Renal cortical epithelial cell (primary cell): Measurements from ENCODE around the gene RBFOX2. TPM values are rescaled to one million over a fixed set of nuclear protein-coding genes. Genes with fewer than 3 reads are reported as not detected.
"Not testable (repeated sequence)": the region's sequence is repeated elsewhere in the genome, so short reads cannot be mapped to it uniquely, and the experiment has no call there.

Experiments used
- DNase-seq: peaks from one replicate; pipeline ENCODE4 v3.0.0-alpha.2; 2011; ENCODE audit warnings: low read depth
- total RNA-seq: library from RNA; depleted of rRNA; stranded (reverse); fragments of >200 nt; gene quantifications from 2 replicates; pipeline ENCODE4 v1.2.3, GENCODE V29; 2014

Gene RBFOX2
- total RNA-seq, 1 donor from 2014 or later = 125 TPM

DNA sequence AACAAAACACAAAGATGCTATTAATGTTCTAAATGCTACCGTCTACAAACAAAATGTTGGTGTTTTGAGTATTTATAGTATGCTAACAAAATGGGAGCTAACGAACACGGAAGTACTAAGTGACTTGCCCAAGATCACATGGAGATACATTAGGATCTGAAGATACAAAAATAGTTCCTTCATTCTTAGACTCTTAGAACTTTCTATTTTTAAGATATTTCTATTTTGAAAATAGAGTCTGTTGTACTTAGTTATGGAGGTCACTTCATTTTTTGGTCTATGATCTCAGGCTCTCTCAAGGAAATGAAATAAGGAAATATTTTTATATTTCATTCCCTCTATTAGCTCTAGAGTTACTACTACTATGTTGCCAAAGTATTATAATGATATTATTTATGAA, 246.7 kb downstream of the RBFOX2 start:
- DNase-seq = no peak

DNA sequence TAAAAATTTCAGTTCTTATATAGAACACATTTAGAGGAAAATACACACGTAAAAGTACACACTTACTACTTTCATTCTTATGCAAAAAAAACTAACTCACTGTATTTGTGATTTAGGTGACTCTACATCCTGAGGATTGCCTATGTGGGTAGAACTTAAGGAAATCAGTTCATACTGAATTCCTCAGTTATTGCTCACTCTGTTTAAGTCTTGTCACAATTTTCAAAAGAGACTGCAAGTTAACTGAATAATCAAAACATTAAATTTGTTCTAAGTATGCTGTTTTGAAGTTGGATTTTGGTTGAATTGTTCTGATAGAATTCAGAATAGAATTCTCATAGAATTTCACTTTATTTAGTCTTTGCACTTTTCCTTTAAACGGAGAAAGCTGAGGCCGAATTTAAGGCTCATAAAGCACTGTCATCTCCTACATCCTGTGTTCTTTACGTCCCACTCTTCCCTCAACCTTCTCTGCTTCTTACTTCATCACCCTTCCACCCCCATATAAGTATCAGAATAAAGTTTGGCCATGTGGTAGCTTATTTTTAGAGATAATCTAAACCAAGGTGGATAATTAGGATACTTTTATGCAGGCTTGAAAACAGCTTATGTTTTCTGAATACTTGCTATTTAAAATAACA, 251.2 kb downstream of the RBFOX2 start:
- DNase-seq = peak; percentile 82

DNA sequence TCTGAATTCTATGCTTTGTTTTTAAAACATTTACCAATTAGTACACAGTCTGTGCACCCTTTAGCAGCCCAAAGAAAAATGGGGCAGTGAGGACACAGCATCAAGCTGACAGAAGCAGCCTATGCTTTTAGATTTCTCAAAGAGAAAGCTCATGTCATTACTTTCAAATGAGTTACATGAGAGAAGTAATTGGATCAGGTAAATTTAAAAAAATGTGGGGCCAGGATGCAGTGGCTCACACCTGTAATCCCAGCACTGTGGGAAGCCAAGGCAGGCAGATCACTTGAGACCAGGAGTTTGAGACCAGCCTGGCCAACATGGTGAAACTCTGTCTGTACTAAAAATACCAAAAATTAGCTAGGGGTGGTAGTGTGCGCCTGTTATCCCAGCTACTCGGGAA, 253.3 kb downstream of the RBFOX2 start:
- DNase-seq = no peak

DNA sequence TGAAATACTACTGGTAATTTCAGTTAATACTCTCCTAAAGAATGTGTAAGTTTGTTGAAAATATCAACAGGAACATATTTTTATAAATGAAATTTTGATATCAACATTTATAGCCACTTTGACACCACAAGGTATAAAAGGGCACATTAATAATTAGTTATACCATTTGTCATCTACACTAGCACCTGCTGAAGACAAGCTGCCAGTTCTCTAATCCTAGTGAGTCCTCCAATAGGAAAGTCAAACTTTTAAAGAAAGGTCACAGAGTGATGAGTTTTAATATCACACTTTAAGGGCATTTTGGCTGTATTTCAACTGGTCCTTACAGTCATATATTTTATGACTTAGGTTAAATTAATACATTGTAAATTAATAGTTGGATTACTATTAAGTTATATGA, 258.6 kb downstream of the RBFOX2 start:
- DNase-seq = no peak

DNA sequence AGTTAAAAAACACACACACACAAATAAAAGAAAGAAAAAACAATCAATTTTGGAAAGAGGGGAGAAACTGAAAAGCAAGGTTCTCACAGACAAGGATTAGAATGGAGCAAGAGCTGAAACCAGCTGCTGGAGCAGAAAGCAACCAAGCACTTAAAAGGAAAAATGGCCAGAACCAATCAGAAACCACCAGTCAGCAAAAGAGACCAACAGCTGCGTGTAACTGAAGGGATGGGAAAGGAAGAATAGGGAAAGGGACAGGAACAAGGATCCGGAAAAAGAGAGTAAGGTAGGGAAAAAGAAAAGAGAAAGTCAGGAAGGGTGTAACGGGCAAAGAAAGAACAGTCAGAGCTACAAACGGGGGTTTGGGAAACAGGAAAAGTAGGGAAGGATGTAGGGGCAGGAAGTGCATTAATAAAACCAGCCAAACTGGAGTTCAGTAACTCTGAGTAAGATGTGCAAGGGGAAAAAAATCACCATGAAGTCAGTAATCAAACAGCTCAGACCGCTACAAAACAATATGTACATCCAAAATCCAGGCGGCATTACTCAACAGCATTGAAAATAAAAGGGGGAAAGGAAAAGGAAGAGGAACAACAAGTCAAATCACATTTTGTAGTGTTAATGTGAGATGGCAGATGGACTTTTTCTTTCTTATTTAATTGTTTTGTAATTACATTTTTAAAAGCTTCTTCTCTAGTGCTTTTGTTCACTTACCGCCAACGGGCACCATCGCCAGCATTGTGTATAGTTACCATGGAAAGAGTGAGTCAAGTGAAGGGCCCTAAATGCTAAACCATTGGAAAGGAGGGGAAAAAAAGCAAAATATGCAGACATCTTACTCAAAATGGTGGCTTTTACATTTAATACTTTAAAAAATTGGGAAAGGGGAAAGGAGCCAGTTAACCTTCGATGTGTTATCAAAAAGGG, 261.7 kb downstream of the RBFOX2 start:
- DNase-seq = no peak

DNA sequence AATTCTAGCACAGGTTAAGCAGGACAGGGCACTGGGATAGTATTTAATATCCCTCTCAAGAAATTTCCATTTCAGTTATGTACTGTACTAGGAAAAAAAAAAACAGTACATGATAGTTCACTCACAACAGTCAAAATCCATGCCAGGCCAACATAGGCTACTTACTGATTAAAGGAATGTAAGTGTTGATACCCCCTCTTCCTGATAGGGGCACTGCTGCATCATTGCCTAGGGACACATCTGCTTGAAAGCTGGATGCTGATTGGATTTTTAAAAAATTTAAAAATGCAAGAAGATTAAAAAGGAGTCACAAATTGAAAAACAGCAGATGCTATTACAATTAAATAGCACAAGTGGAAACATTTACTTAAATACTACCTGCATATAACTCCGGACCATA, 267.6 kb downstream of the RBFOX2 start:
- no peak for DNase-seq

DNA sequence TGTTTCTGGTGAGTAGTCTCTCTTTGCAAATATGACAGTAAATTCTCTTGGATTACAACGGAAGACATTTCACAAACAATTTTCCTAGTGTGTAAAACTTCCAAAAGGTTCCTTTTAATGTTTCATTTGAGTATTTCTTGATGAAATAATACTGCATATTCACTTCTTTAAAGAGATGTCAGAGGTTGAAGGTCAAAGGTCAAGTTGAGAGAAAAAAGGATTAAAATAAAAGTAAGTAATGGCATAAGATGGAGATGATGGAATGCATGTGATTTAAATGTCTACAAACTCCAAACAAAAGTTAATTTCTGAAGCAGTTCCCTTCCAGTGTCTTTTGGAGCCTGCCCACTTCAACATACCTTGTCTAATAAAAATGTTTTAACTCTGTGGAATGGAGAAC, 270.2 kb downstream of the RBFOX2 start:
- no peak for DNase-seq

DNA sequence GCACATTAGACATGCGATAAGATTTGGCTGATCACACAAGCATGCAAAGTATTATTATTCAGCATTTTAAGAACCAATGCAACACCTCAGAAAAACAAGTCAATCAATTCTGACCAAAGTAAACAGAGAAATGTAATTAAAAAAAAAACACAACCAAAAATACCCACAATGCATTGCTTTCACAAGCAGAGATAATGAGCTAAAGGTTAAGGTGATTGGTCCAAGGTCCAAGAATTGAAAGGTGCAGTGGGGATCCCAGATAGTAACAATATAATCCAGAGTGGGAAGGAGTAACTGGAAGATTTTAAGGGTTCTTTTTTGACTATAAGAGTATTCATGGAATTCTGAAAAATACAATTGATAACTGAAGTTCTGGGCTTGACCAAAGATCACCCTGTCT, 271.9 kb downstream of the RBFOX2 start:
- no peak for DNase-seq

DNA sequence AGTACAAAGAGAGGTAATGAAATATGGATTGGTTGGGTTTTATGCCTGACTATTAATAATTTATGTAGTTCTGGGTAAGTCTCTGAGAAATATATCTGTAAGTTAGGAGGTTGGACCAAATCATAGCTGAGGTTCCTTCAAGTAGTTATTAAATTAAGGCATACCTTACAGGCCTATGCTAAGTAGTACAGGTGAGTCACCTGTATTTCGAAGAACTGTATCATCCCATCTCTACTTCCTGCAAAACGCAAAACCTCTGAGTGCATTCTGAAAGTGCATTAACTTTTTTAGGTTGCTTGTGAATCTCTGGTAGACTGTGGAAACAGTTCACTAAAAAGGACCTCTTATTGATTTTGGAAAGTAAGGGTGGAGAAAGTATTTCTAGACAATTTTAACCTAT, 273.9 kb downstream of the RBFOX2 start:
- DNase-seq = no peak

DNA sequence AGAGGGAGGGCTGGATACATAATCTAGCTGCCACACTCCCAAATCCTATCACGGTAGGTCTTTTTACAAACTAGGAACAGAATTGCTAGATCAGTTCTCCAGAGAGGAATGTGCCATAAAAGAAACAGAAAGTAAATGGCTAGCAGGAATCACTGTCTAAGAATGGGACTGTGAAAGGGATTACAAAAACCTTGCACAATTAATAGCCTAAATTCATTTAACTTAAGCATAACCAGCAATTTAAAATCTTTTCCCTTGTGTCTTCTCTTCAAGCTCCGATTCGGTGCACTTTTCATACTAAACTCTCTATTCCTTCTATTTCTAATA, 275.8 kb downstream of the RBFOX2 start:
- no peak for DNase-seq

DNA sequence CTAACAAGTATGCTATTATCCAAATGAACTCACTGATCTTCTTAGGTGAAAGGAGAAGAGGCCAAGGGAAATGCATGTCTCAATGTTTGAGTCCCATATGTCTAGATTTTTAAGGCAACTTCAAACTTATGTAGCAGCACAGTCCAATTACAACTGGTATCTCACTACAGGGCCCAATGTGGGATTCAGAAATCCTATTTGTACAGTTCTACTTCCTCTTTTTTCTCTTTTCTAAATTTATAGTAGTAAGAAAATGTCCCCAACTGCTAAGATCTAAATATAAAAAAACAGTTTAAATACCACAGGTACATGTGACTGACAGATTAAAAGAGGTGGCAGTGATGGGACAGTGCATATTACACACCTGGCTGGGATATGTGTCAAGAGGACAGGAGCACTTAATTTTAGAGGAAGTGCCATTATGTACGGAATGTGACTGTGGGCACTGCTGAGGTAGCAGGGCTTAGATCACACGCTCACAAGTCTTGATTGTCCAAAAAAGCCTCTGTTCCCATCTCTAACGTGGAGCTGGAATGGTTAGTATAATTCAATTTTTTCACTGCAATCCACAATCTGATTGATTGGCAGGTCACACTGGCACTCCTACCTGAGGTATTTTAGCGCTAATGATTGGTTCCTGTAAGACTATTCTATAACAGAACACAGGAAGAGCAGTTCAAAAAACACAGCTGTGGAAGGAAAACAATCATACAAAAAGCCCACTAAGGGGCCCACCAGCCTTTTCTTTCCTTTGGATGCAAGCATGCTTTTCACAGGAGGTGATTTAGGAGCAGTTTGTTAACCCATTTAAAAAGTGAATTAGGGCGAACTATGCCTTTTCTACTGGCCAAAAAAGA, 276.4 kb downstream of the RBFOX2 start:
- no peak for DNase-seq

DNA sequence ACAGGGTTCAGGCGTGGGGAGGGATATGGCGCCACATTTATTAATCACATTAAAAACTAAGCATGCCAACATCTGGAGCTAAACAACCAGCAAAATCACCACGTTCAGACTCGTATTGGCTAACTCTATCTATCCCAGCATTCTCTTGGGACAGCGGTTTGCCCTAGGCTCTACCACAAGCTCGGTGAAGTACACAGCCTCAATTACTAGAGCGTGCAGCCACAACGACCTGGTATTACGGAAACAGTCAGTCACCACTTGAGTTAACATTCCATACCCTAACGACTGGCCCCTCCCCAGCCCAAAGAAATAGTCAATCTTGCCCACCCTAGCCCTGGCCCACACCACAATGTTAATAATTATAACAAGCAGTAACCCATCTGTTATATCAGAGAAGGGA, 278.8 kb downstream of the RBFOX2 start:
- DNase-seq = peak; percentile 97

DNA sequence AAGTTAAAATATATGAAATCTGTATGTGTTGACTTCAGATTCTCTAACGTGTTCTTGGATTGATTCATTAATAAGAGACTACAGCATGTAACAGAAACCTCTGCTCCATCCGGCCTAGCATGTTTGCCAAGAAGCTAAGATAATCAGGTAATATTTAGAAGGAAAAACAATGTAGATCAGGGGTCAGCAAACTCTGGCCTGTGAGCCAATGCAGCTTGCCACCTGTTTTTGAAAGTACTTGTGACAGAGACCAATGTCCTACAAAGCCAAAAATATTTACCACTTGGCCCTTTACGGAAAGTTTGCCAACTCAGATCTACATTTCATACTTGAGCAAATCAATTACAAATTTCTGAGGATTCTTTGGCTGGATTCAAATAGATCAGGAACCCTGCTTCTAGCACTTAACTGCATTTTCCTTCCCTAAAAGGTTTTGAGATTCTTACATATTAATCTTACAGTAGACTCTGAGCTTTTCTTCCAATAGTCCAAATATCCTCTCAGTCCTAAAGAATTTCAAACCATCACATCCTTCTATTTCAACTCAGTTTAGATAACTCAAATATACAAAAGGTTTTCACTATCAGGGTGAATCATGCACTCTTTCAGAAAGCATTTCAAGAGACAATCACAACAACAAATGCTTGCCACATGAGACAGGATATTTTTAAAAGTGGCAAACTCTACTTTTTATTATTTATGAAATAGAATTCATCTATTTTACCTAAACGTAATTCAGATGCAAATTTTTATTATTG, 281.5 kb downstream of the RBFOX2 start:
- DNase-seq = no peak

DNA sequence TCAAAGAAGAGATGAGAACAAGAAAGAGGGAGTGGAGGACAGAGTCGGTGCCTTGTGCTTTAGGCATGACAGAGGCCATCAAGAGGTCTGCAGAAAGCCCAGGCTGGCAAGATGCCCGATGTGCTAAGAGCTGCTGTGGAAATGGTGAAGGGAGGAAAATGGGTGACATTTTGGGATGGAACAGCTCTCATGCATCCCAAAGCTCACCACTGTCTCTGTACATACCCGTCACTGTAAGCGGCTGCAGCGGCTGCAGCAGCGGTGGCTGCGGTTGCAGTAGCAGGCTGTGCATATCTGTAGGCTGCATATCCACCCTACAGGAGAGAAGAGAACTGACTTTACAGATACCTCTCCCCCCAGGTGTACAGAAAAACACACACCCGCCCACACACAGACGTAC, 282.4 kb downstream of the RBFOX2 start:
- DNase-seq = no peak

DNA sequence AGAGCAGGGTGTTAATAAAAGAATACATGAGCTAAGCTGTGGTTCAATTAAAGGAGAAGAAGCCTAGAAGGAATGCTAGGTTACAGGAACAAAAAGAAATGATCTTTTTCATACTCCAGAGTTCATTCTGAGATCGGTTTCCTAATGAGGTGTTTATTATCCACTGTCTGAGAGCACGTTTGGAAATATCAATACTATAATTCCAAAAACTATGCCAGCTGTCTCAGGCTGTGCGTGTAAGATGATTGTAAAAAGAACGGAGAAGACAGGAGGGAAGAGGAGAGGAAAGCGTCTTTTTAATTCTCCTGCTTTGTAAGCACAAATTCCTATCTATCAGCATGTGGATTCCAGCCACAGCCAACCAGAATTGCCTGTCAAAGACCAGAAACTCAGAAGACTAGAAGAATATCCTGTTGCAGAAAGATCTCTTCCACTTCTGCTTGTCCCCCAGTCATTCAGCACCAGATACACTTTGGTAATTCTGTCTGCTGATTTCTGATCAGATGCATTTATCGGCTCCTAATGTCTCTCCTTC, 285.2 kb downstream of the RBFOX2 start:
- no peak for DNase-seq

DNA sequence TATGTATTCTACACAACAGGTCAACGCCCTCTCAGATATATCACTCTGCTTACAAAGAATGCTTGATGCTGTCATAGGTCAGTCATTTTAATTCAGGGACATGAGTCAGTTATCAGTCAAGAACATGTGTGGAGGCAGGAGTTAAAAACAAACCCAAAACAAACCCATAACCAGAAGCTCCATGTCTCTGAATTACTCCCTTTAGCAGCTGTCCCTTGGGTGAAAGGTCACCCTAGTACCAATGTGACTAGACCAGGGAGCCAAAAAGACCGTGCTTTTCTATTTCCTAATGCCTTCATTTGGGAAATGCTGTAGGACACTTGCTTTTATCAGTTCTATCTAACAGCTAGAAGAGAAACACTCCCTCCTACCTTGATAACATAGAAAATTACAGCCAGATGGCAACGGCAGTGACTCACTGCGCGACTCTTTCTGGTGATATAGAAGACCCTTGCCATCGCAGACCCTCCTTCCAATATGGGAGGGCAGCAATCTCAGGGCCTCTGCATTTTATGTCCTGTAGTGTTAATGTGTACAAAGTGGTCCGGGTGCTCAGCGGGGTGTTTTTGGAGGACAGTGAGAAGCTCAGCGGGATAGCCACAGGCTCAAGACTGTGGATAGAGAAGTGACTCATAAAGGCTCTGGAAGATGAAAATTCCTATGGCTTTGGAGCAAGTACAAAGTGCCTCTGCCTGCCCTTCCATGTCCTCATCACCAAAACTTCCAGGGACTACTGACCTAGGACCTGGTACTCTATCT, 286.1 kb downstream of the RBFOX2 start:
- peak; percentile 64 for DNase-seq

DNA sequence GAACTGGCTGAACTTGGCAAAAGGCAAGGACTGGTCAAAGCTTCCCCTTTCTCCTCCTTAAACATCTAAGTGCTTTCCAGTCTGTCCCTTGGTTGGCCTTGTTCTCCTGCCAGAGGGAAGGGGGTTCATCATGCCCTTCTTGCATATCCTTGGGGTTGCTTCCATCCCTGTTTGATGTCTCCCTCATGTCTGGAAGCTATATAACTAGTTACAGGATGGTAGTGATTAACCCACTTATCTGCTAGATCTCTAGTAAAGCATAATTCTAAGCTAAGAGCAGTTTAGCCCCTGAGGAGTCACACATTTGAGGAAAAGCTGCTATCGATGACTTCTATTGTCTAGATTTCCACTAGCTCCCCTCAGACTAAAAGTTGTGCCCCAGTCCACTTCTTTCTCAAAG, 288.0 kb downstream of the RBFOX2 start:
- no peak for DNase-seq

DNA sequence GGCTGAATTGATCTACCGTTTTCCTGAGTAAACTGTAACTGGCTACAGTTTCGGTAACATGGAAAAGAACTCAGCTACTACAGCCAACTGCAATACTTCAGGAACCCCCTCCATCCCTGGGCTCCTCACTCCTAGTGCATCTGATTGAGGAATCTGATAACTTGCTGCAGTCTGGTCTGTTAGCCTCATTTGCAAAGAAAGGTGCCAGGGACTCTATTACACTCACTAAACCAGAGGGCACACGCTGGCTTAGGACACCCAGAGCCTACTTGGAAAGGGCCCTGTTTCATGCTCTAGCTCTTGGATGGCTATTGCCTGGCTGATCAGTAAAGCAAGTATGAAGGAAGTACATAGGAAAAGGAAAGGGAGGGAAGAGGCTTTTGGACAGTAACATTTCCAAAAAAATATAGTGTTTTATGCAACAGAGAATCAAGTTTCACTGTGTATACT, 288.7 kb downstream of the RBFOX2 start:
- no peak for DNase-seq

DNA sequence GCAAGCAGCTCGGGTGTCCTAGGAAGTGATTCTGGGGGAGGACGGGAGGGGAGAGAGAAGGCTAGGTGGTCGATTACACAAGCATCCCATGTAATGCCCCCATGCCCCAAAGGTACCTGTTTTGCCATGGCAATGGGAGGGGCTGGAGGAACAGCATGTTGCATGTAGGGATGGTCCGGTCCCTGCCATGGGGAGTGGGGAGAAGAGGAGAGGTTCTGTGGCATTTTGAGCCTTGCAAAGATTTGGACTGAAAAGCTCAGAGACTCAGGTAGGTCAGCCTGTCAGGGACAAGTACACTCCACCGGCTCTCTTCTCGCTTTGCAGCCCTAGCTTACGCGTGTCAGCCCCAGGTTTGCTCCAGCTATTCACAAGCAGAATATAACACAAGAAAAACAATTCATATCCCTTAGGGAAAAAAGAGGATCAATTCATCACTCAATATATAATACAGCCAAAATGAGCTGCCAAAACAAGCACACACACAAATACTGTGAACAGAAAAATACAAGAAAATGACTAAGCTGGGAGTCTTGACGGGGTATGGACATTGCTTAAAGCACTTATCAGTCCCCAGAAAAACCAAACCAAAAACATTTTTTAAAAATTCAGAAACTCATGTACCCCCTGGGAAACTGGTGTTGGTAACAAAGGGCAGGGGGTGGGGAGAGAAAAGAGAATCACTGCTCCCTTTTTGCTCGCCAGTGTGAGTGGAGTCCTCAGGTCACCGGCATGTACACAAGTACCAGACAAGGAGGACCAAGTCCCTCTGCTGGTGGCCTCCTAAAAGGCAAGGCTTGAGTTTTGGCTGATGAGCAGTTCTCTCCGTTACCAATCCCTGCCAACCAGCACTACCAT, 289.3 kb downstream of the RBFOX2 start:
- no peak for DNase-seq

DNA sequence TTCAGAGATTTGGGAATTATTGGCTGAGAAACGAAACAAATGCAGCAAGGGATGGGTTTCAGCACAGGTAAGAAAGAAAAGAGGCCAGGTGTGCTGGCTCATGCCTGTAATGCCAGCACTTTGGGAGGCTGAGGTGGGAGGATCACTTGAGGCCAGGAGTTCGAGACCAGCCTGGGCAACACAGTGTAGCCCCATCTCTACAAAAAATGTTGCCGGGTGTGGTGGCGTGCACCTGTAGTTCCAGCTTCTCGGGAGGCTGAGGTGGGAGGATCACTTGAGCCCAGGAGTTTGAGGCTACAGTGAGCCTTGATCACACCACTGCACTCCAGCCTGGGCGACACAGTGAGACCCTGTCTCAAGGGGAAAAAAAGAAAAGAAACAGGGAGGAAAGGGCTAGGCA, 290.7 kb downstream of the RBFOX2 start:
- DNase-seq = not testable (repeated sequence)
